ENCODE measurements around the gene ZNF653.

ZNF653 gene

DNA sequence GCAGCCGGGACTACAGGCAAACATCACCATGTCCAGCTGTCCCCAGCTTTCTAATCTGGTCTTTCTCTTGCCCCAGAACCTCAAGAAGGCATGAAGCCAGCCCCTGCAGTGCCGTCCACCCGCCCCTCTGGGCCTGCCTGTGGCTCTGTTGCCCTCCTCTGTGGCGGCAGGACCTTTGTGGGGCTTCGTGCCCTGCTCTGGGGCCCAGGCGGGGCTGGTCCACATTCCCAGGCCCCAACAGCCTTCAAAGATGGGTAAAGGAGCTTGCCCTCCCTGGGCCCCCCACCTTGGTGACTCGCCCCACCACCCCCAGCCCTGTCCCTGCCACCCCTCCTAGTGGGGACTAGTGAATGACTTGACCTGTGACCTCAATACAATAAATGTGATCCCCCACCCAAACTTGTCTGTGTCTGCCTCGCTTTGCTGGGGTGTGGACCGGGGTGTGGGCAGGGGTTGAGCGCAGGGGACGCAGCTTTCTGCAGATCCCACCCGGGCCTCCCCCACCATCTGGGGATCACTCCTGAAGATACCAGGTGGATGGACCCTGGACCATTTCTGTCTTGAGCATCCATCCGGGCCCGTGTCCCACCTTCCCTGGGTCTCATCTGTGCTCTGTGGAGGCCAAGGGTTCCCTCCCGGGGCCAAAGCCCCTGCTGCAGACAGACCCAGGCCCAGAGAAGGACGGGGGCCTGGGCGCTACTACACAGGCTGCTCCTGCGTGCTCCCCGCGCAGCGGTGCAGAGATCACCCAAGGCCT is 54.9 kb downstream of the ZNF653 start:
- FAIRE-seq: no peak
- DNase-seq (ENCODE audit: insufficient read length, low spot score): no peak
- TF ChIP-seq POLR2A (IDR thresholded peaks at IDR 0.05; ENCODE audit: low read depth, low read length): no peak
- no peak for TF ChIP-seq POLR2AphosphoS5 (IDR thresholded peaks at IDR 0.05; ENCODE audit: low read depth, low read length)
- TF ChIP-seq PAX5 (IDR thresholded peaks at IDR 0.05; ENCODE audit: insufficient read depth, low read length, severe bottlenecking): no peak
- no peak for TF ChIP-seq POU2F2 (IDR thresholded peaks at IDR 0.05; ENCODE audit: low read depth, low read length)
- no peak for TF ChIP-seq SPI1 (IDR thresholded peaks at IDR 0.05; ENCODE audit: low read depth, low read length)
- TF ChIP-seq TAF1 (IDR thresholded peaks at IDR 0.05; ENCODE audit: low read depth, low read length): no peak

DNA sequence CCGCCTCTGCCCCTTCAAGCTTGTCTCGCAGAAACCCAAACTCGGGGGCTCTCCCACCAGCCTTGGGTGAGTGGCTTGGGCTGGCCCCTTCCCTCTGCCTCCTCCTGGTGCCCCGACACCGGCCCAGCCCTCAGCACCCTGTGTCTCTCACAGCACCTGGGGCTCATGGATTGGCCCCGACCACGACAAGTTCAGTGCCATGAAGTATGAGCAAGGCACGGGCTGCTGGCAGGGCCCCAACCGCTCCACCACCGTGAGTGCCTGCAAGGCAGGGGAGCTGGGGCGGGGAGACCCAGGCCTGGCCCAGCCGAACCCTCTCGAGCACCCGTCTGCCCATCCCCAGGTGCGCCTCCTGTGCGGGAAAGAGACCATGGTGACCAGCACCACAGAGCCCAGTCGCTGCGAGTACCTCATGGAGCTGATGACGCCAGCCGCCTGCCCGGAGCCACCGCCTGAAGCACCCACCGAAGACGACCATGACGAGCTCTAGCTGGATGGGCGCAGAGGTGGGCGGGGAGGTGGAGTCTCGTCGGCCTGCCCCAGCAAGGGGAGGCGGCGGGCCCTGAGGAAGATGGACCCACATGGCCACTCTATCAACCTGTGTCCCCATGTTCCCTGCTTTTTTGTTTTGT is 56.6 kb downstream of the ZNF653 start:
- DNase-seq (ENCODE audit: insufficient read length, low spot score) (no peak), FAIRE-seq (no peak)
- no peak for TF ChIP-seq PAX5 (IDR thresholded peaks at IDR 0.05; ENCODE audit: insufficient read depth, low read length, severe bottlenecking)
- TF ChIP-seq POLR2AphosphoS5 (IDR thresholded peaks at IDR 0.05; ENCODE audit: low read depth, low read length): no peak
- TF ChIP-seq POU2F2 (IDR thresholded peaks at IDR 0.05; ENCODE audit: low read depth, low read length): no peak
- TF ChIP-seq POLR2A (IDR thresholded peaks at IDR 0.05; ENCODE audit: low read depth, low read length): no peak
- no peak for TF ChIP-seq TAF1 (IDR thresholded peaks at IDR 0.05; ENCODE audit: low read depth, low read length)
- TF ChIP-seq SPI1 (IDR thresholded peaks at IDR 0.05; ENCODE audit: low read depth, low read length): no peak

DNA sequence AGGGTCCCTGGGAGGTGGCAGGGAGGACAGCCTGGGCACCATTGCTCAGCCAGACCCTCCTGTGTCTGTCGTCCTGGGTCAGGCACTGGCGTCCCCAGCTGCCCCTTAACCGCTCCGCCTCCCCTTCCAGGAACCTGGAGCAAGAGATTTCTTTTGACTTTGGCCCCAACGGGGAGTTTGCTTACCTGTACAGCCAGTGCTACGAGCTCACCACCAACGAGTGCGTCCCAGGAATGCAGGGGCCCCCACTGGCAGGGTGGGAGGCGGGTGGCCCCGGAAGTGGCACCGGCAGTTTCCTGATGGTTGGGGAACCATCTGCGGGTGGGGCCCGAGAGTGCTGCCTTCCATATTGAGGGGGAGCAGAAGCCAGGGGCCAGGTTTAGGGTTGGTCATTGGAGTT is 57.2 kb downstream of the ZNF653 start:
- no peak for TF ChIP-seq POU2F2 (IDR thresholded peaks at IDR 0.05; ENCODE audit: low read depth, low read length)
- no peak for TF ChIP-seq PAX5 (IDR thresholded peaks at IDR 0.05; ENCODE audit: insufficient read depth, low read length, severe bottlenecking)

DNA sequence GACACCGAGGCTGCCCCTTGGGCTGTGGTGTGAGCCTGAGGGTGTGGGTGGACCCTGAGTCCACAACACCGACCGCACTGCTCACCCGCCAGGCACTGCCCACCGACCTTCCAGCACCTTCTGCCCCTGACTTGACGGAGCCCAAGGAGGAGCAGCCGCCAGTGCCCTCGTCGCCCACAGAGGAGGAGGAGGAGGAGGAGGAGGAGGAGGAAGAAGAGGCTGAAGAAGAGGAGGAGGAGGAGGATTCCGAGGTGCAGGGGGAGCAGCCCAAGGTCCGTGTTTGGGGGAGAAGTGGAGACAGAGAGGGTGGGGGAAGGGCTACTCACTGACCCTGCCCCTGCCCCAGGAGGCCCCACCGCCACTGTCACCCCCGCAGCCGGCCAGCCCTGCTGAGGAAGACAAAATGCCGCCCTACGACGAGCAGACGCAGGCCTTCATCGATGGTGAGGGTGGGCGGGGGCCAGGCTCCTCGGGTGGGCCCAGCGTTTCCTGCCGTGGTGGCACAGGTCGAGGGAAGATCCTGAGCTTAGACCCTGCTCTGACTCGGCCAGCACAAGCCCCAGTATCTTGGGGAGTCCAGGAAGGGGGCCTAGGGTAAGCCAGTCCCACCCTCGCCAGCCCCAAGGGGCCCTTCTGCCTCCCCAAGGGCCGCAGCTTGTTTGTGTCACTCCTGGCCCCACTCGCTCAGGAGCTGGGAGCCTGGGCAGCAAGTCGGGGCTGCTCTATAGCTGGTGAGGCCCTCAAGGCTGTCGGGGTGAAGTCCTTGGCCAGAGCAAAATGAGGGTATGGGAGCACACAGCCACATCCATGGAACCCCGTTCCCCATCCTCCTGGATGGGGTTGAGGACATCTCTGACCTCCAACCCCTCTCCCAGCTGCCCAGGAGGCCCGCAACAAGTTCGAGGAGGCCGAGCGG is 58.0 kb downstream of the ZNF653 start:
- no peak for TF ChIP-seq POU2F2 (IDR thresholded peaks at IDR 0.05; ENCODE audit: low read depth, low read length)
- TF ChIP-seq POLR2AphosphoS5 (IDR thresholded peaks at IDR 0.05; ENCODE audit: low read depth, low read length): no peak
- no peak for TF ChIP-seq PAX5 (IDR thresholded peaks at IDR 0.05; ENCODE audit: insufficient read depth, low read length, severe bottlenecking)
- TF ChIP-seq POLR2A (IDR thresholded peaks at IDR 0.05; ENCODE audit: low read depth, low read length): no peak
- TF ChIP-seq SPI1 (IDR thresholded peaks at IDR 0.05; ENCODE audit: low read depth, low read length): no peak
- TF ChIP-seq TAF1 (IDR thresholded peaks at IDR 0.05; ENCODE audit: low read depth, low read length): no peak
- peak; percentile 17 for DNase-seq (ENCODE audit: insufficient read length, low spot score)
- no peak for FAIRE-seq

More for the DNA sequence above, 57.2 kb downstream of the ZNF653 start:
- DNase-seq (ENCODE audit: insufficient read length, low spot score): no peak
- no peak for FAIRE-seq

DNA sequence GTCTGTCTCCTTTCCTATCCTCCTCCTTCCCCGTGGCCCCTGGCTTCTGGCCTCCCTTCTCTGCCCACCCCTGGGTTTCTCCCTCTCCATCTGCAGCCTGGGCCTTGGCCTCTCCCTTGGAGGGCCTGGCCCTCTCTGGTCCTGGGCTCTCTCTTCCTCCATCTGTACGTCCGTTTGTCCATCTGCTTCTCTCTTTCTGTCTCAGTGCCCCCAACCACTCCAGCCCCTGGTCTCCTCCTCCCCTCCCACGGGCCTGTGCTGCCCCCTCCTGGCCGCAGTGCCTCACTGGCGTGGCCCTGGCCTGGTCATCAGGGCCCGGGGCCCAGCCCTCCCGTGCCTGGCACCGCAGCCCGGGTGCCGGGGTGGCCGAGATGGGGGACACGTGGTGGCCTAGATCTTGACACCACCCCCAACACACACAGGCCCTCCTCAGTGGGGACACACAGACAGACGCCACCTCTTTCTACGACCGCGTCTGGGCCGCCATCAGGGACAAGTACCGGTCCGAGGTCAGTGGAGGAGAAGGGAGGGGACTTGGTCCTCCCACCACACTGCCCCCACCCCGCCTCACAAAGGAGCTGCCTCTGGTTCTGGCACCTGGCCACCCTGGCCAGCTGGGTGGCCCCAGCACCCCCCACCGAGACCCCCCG is 58.9 kb downstream of the ZNF653 start:
- TF ChIP-seq POLR2AphosphoS5 (IDR thresholded peaks at IDR 0.05; ENCODE audit: low read depth, low read length): no peak
- TF ChIP-seq POU2F2 (IDR thresholded peaks at IDR 0.05; ENCODE audit: low read depth, low read length): no peak
- TF ChIP-seq PAX5 (IDR thresholded peaks at IDR 0.05; ENCODE audit: insufficient read depth, low read length, severe bottlenecking): no peak
- no peak for TF ChIP-seq POLR2A (IDR thresholded peaks at IDR 0.05; ENCODE audit: low read depth, low read length)
- TF ChIP-seq SPI1 (IDR thresholded peaks at IDR 0.05; ENCODE audit: low read depth, low read length): no peak
- TF ChIP-seq TAF1 (IDR thresholded peaks at IDR 0.05; ENCODE audit: low read depth, low read length): no peak
- FAIRE-seq: peak; percentile 58
- DNase-seq (ENCODE audit: insufficient read length, low spot score): peak; percentile 85

DNA sequence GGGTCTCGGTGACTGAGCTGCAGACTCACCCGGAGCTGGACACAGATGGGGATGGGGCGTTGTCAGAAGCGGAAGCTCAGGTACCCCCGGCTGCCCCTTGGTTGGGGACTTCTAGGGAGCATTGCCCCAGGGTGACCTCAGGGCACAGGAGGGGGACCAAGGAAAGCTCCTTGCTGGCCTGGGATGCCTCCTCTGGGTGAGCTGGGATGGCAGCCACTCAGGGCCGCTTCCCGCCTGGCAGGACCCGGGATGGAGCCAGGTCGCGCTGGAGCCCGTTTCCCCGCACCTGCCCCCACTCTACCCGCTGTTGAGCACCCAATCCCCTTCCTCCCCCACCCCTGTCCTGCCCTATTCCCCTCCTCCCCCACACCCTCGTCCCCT is 59.4 kb downstream of the ZNF653 start:
- TF ChIP-seq SPI1 (IDR thresholded peaks at IDR 0.05; ENCODE audit: low read depth, low read length) (no peak), POU2F2 (IDR thresholded peaks at IDR 0.05; ENCODE audit: low read depth, low read length) (no peak), PAX5 (IDR thresholded peaks at IDR 0.05; ENCODE audit: insufficient read depth, low read length, severe bottlenecking) (no peak), POLR2A (IDR thresholded peaks at IDR 0.05; ENCODE audit: low read depth, low read length) (no peak), TAF1 (IDR thresholded peaks at IDR 0.05; ENCODE audit: low read depth, low read length) (no peak), POLR2AphosphoS5 (IDR thresholded peaks at IDR 0.05; ENCODE audit: low read depth, low read length) (no peak)
- DNase-seq (ENCODE audit: insufficient read length, low spot score) (no peak), FAIRE-seq (no peak)

DNA sequence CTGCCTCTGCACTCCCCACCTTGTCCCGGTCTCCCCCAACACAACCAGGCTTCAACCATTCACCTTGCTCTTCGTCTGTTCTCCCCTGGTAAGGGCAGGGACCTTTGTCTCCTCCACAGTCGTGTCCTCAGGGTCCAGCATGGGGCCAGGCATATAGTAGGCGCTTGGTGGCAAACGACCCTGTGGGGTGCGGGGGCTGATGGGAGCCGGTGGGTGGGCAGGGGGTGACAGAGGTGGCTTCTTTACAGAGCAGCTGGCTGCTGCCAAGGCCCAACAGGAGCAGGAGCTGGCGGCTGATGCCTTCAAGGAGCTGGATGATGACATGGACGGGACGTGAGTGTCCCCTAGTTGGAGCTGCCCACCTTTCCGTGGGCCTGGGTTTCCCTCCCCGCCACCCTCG is 60.5 kb downstream of the ZNF653 start:
- no peak for FAIRE-seq
- TF ChIP-seq SPI1 (IDR thresholded peaks at IDR 0.05; ENCODE audit: low read depth, low read length) (no peak), POLR2AphosphoS5 (IDR thresholded peaks at IDR 0.05; ENCODE audit: low read depth, low read length) (no peak), TAF1 (IDR thresholded peaks at IDR 0.05; ENCODE audit: low read depth, low read length) (no peak), PAX5 (IDR thresholded peaks at IDR 0.05; ENCODE audit: insufficient read depth, low read length, severe bottlenecking) (no peak), POU2F2 (IDR thresholded peaks at IDR 0.05; ENCODE audit: low read depth, low read length) (no peak), POLR2A (IDR thresholded peaks at IDR 0.05; ENCODE audit: low read depth, low read length) (no peak)
- no peak for DNase-seq (ENCODE audit: insufficient read length, low spot score)

DNA sequence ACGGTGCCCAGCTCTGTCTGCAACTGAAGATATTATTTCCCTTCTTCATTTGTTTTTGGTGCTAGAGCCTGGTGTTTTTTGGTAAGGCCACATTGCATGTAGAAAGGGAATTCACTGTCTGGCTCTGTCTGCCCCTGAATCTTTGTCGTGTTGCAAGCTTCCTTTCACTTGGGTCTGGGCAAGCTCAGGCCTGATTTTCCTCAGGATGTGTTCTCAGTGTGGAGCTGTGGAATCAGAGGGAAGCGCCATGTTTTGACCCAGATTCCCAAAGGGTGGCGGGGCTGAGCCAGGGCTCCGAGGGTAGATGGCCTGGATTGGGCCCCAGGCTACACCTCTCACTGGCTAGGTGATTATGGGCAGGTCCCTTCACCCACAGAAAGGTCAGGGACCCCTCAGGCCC is 61.6 kb downstream of the ZNF653 start:
- FAIRE-seq: no peak
- TF ChIP-seq POLR2A (IDR thresholded peaks at IDR 0.05; ENCODE audit: low read depth, low read length) (no peak), POU2F2 (IDR thresholded peaks at IDR 0.05; ENCODE audit: low read depth, low read length) (no peak), SPI1 (IDR thresholded peaks at IDR 0.05; ENCODE audit: low read depth, low read length) (no peak), POLR2AphosphoS5 (IDR thresholded peaks at IDR 0.05; ENCODE audit: low read depth, low read length) (no peak), TAF1 (IDR thresholded peaks at IDR 0.05; ENCODE audit: low read depth, low read length) (no peak), PAX5 (IDR thresholded peaks at IDR 0.05; ENCODE audit: insufficient read depth, low read length, severe bottlenecking) (no peak)
- DNase-seq (ENCODE audit: insufficient read length, low spot score): no peak

Data from GM12891 (cell line).